ENCODE data around the gene HECTD4.
A peak's percentile ranks its signal among the peaks of the same experiment; 100 is the strongest.

Gene HECTD4

DNA sequence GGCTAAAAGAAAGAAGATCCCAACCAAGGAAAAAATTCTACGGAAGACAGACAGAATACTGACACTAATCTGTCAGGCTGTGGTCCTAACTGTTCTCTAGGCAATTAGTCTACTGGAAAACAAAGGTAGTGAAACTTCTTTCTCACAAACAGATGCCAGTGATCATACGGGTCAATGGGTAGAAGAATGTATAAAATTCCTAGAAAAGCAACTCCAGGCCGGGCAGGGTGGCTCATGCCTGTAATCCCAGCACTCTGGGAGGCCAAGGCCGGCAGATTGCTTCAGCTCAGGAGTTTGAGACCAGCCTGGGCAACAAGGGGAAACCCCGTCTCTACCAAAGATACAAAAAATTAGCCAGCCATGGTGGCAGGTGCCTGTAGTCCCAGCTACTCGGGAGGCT lies 64.8 kb downstream of the HECTD4 start:
- DNase-seq, result no peak

DNA sequence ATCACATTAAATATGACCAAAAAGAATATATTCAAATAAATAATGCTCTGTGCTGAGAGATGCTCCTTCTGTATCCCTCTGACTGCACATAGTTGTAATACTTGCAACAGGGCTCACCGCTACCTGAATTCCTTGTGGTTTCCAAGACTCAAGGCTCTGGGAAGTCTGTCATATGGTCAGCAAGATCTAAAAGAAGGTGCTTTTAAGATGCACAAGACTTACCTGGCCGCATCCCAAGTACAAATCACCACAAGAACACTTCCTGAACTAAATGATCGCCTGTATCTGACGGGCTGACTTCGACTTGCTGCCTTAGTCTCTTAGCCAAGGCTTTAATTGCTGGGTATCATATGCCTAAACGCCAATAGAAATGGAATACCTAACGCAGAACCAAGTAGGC lies 67.2 kb downstream of the HECTD4 start:
- no peak for DNase-seq

DNA sequence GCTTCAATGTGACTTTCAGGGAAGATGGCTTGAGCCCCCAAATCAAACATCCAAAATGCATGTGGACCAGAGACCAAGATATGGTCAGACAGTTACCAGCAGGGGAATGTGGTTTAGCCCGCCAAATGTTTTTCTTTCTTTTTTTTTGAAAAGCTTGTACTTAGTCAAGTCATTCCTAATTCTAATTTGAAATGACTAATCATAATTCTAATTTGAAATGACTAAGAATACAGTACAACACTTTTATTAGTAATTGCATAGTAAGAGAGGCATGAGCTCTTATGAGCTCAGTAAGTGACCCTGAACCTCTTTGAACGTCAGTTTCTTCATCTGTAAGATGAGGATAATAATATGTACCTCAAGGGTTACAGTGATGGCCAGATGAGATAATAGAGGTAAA lies 72.4 kb downstream of the HECTD4 start:
- no peak for DNase-seq

DNA sequence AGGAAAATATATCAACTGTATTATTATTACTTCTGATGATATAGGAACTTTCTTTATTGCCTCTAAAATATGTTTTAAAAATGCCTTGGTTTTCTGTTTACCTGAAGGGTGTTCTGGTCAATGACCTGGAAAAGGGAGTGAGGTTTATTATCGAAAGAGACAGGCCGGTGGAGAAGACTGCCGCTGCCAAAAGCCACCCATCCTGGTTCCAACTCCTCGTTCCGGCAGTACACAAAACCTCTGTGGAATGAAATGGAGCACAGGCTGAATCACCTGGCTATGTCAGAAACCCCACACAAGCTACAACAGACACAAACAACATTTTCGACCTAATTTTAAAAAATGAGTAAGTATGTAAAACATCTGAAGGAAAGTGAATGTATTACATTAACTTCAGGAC lies 73.6 kb downstream of the HECTD4 start:
- DNase-seq, result no peak

DNA sequence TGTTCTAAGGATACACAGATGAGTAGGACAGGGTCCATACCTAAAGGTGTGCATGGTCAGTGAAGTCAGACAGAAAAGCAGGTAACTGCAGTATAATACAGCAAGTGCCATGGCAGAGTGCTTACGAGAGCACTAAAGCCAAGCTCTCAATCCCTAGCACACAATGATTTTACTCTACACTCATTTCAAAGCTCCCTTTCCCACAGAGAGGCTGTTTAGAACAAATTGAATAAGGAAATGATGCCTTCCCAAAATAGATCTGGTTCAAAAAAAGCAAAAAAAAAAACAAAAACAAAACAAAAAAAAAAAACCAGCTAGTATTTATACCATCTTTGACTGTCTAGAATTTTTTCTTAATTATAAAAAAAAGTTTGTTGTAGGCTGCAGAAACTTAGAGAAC lies 74.1 kb downstream of the HECTD4 start:
- DNase-seq, result no peak

DNA sequence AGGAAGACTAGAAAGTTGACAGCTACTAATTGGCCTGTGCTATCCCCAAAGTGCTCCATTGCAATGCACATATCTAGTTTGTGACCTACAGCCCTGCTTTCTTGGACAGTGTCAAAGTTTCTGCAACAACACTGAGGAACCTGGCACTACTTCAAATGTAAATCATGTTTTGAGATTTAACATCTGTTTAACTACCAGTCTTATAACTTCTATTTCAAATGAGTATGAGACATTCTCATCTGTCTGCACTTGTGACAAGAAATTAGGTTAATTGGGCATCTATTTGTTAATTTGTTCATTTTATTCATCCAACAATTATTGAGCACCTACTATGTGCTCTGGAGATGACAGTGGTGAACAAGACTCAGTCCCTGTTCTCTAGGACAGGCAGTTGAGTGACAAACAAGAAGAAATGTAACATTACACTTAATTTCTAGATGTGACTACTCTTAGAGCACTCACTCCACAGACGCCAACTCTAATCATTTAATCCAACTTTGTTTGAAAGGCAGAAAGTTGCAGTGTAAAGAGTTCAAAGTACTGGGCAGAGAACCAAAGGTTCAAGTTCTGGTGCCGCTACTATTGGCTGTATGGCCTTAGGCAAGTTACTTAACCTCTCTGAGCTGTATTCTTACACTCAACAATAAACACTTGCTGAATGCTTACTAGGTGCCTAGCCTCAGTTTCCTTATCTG lies 74.8 kb downstream of the HECTD4 start:
- DNase-seq, result no peak

DNA sequence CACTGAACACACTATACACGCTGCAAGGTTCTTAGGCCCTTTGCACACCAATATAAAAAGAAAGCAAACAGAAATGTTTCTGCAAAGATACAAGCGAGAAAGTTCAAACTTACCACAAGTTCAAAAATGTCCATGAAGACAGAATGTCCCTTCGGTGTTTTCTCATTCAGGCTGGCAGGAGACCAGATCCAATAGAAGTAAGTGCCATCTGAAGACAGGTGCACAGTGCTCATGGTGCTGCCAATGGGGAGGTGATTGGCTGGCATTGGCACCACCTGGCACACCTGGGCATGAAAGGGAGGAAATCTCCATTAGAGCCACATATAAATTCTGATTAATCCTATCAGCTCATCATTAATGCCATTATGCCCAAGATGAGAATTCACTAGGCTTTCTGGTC lies 76.3 kb downstream of the HECTD4 start:
- no peak for DNase-seq

DNA sequence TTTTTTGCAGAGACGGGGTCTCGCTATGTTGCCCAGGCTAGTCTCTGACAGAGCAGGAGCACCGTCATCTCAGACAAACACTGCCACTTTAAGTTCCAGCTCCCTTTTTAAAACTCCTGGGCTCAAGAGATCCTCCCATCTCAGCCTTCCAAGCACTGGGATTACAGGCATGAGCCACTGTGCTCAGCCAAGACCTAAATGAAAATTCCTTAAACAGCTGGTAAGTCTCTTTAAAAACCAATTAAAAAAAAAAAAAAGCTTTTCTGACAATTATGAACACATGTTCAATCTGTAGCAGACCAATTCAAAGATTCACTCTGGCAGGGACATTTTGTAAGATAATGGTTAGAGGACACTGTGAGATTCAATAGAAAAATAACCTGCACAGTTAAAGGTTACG lies 77.8 kb downstream of the HECTD4 start:
- no peak for DNase-seq

DNA sequence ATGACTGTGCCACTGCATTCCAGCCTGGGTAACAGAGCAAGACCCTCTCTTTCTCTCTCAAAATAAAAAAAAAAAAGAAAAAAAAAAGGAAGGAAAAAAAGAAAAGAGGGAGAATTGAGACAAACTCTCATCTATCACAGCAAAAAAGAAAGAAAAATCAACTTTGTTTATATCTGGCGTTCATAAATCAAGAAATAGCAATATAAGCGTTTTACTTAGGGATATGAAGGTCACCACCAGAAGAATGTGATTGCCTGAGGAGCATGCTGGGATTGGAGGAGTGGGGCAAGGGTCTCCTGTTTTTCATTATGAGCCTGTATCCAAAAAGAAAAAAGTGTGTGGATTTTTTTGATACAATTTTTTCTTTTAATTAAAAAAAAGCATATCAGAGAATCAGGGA lies 78.4 kb downstream of the HECTD4 start:
- DNase-seq, result no peak

DNA sequence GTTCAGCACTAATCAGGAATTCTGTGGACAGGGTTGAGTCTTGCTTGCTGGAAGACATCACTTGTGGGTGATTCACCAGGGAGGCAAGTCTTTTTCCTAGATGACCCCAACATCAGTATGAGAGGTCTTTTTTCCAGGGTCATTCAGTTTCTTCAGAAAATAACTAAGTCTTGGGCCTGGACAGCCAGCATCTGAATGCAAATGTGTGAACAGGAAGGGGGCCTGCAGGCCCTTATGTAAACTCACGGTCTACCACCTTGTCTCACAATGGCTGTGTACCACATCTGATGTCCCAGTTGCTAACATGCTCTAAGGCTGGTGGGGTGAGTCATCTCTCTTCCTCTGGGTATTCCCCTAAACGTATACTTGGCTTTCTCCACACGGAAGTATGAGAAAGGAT lies 79.2 kb downstream of the HECTD4 start:
- peak; percentile 37 to 54 for DNase-seq

DNA sequence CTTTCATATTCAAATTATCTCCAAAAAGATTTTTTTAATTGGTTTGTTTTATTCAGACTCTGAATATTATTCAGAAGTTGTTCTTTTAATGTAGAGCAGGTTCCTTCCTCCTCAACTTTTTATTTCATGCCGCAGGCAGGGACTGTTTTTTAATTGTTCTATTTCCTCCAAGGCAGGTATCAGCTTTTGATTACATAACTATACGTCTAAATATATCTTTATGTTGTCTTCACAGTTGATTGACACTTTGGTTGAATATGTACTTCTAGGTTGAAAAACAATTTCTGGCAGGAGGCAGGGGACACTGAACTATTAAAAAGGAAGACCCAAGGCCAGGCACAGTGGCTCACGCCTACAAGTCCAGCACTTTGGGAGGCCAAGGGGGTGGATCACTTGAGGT lies 82.5 kb downstream of the HECTD4 start:
- no peak for DNase-seq

DNA sequence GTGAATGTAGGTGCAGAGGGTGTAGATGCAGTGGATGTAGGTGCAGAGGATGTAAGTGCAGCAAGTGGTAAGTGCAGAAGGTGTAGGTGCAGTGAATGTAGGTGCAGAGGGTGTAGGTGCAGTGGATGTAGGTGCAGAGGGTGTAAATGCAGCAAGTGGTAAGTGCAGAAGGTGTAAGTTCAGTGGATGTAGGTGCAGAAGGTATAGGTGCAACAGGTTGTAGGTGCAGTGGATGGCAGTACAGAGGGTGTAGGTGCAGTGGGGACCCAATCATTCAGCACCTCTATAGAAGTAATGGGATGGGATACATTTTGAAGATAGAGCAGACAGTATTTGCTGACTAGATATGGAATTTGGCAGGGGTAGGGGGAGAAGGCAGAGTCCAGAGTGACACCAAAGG lies 85.0 kb downstream of the HECTD4 start:
- DNase-seq, result no peak

DNA sequence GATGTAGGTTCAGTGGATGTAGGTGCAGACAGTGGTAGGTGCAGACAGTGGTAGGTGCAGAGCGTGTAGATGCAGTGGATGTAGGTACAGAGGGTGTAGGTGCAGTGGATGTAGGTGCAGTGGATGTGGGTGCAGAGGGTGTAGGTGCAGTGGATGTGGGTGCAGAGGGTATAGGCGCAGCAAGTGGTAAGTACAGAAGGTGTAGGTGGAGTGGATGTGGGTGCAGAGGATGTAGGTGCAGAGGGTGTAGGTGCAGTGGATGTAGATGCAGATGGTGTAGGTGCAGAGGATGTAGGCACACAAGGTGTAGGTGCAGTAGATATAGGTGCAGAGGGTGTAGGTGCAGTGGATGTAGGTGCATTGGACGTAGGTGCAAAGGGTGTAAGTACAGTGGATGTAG lies 86.0 kb downstream of the HECTD4 start:
- no peak for DNase-seq

DNA sequence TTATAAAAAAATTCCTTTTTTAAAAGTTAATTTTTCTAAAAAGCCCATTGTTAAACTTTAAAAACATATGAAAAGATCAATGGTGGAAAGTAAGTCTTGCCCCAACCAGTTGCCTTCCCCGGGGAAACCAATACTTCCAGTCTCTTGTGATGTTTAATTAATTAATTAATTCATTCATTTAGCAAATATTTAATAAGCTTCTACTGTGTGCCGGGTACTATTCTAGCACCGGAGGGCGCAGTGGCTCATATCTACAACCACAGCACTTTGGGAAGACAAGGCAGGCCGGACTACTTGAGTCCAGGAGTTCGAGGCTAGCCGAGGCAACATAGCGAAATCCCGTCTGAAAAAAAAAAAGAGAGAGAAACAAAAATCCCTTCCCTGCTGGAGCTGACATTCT lies 87.4 kb downstream of the HECTD4 start:
- no peak for DNase-seq

DNA sequence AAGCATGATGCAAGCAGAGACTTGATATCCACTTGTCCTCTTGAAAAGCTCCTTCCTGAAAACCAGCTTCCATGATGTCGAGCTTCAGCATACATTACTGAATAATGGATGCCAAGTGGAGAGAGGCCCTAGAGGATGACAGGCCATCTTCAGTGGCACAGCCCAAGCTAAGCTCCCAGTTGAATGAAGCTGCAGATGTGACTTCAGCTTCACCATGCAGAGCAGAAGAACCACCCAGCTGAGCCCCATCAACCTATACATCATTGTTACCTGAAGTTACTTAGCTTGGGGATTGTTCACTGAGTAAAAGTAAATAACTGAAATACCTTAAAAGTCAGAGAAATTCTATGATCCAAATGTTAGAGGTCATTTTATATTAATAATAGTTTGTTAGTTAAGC lies 93.6 kb downstream of the HECTD4 start:
- no peak for DNase-seq

DNA sequence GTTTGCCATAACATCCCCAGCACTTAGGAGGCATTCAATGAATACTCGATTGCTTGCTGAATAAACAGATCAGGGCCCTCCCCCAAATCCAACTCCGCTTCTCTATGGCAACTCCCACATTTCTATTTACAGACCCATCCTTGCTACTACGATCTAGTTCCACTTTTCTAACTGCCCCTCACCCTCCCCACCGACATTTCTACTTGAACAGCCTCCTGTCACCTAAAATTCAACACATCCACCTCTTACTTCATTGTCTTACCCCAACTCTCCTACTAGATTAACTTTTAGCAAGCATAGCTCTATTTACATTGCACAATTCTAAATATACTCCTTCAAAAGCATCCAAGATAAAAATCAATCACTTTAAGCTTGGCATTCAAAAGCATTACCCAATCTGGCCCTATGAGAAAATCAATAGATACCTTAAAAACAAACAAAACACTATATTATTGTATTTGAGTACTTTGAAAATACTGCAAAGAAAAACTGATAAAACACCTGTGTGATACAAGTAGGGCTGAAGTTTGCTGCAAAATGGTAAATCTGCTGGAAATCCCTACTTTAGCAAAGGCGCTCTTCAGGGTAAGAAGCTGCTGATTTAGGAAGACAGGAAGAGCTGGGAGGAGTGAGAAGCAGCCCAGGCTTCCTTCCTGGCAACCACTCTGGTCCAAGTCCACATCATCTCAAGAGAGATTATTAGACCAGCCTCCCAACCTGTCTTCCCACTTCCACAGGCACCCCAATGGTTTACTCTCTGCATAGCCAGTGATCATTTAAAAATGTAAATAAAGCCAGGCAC lies 96.4 kb downstream of the HECTD4 start:
- DNase-seq, result no peak

DNA sequence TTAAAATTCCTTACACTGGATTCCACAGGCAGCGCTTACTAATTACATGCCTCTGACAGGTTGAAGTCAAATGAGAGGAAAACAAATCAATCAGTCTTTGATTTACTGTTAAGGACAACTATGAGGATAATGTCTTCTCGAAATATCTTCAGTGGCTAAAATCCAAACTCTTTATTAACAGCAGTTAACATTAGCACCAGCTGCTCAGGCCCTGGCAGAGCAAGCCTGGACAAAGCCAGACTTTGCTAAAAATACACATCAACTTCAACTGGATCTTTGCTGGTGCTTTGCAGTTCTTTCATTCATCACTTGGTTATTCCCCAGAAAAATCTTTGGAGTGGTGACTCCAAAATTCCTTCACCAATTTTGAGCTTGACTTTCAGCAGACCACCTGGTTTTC lies 98.7 kb downstream of the HECTD4 start:
- no peak for DNase-seq

DNA sequence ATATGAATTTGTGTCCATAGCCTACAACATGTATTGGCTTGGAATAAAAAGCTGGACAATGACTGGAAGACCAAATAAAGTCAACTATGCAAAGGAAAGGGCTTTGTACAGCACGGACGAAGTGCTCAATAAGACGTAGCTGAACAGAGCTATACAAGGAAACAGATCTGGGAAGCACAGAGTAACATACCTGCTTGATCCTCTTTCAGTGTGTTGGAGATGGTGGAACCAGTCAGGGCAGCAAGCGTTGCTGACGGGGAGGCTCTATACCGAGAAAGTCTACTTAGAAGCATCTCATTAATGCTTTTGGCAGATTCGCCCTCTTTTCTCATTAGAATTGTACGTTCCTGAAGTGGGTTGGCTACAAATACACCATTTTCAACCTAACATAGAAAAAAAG lies 99.3 kb downstream of the HECTD4 start:
- DNase-seq, result no peak

DNA sequence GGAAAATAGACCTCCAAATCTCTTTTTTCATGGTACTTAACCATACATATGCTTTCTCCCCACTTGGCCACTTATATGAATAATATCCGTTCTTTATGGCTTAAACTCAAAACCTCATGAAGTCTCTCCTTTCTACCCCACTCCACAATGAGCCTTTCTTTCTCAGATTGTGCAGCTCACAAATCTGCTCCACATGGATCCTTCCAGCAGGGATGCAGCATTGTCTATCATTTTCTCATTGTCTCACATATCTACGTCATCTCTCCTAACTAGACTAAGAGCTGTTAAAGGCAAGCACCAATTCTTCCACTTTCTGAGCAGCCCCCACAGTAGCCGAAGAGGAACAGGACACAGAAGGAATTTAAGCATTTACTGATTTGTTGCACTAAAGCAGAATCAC lies 106.4 kb downstream of the HECTD4 start:
- no peak for DNase-seq

DNA sequence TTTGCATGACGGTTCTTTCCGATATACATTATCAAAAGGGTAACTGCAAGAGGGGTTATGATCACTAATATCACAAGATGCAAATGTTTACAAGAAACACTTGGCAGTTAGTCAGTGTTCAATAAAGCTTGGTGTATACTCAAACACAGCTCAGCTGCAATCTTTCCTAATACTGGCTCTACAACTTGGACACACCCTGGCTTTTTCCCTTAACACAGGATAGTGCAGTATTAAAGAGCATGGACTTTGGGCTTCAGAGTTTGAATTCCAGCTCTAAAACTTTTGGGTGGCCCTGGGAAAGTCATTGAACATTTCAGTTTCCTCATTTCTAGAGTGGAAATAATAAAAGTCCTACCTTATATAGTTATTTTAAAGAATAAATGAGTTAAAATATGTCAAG lies 107.0 kb downstream of the HECTD4 start:
- DNase-seq, result no peak

DNA sequence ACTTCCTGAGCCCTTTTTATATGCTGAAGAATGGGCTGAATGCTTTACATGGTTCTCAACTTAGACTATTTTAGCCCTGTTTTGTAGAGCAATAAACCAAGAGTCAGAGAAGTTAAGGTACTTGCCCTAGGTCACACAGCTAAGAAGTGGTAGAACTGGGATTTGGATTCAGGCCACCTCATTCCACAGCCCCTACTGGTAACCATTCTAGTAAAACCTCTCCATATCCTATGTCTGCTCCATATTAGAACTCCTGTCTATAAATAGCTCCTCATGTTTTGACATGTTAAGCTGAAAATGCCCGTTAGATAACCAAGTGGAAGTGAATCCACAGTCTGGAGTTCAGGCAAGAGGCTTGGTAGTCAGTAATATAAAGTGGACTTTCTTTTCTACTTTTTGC lies 111.6 kb downstream of the HECTD4 start:
- DNase-seq, result no peak

DNA sequence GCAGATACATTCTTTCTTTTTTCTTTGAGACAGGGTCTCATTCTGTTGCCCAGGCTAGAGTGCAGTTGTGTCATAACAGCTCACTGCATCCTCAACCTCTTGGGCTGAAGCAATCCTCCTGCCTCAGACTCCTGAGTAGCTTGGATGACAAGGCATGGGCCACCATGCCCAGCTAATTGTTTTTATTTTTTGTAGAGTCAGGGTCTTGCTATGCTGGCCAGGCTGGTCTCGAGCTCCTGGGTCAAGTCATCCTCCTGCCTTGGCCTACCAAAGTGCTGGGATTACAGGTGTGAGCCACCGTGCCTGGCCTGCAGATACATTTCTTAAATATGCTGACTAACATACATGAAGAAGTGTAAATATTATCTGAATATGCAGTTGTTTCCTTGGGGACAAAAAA lies 115.8 kb downstream of the HECTD4 start:
- no peak for DNase-seq

DNA sequence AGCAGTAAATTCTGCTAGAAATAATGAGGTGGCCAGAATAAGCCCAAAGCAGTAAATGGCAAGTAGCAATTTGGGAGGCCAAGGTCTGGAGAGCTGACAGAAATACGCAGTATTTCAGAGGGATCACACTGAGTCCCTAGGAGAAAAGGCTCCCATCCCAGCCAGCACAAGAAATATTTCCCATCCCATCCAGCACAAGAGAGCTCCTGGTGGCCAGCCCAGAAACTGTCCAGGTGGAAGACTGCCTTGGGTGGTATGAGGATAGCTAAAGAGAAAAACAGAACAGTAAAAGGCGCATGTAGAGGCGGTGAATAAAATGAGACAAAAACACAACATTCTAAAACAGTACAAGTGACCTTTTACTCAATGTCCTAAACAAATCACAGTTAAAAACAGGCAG lies 120.7 kb downstream of the HECTD4 start:
- no peak for DNase-seq

DNA sequence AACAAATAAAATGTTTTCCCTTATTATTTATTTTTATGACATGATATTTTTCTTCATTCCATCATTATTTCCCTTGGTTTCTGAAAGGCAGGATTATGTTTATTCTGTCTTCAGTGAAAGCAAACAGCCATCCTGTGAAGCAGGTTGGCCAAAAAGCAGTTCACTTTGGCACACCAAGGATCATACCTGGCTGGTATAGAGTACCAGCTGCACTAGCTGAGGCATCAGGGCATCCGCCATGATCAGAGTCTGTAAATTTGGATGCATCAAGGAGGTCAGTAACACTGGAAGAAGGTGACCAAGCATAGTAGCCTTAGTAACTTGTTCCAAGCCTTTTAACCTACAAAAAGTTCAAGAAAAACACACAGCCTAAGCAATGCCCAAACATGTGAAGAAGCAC lies 123.3 kb downstream of the HECTD4 start:
- DNase-seq, result no peak

DNA sequence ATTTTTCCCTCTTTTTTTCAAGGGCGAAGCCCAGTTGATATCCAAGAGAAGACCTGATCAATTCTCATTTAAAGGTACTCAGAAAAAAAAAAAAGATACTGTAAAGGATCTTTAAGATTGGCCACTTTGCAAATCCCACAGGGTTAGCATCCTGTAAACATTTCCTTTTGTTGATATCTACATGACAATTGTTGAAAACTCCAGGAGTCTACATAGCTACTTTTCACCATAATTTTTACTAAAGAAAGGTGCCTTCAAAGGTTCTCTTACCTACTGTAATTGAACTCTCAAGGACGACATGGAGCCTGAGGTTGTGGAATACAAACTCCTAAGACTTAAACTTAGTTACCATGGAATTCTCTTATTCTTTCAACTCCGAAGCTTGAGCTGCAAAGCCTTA lies 125.5 kb downstream of the HECTD4 start:
- DNase-seq, result no peak
